Uterus (tissue), 2 donors: Measurements from ENCODE around the gene GRAMD2B.

Experiments used
- POLR2A ChIP-seq, 2 donors: fragments of 450-650 bp; IDR thresholded peaks; one replicate each; pipeline ENCODE4 v1.6.1; 2016; ENCODE audit warnings: antibody characterized with exemption in 2 of 2, mild to moderate bottlenecking in 1 of 2, moderate library complexity in 1 of 2
- TF ChIP-seq, protein P1 (sequence below), 4 experiments: fragments of 200-600 bp in 2 of 4; fragments of 450-650 bp in 2 of 4; sonication (generic) in 2 of 4; IDR thresholded peaks; one replicate each; pipeline ENCODE4 v1.5.1; 2016 to 2019; ENCODE audit warnings: antibody characterized with exemption in 4 of 4, mild to moderate bottlenecking in 2 of 4, moderate library complexity in 1 of 4

DNA sequence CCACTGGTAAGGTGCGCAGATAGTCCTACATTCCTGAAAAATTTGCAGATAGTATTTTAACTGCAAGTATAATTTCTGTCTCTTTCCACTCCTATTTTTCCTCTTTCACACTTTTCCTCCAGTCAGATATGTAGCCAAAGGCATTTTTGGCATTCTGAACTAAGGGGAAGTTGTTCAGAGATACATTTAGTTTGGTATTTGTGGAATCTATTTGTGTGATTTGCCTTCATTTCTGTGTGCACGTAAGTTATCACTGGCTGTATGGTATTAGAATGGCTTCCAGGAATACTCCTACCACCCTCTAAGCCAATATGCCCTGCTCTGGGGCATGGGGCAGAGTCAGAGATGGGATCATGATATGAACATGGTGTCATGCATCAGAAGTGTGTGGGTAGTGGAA lies 45.8 kb upstream of the GRAMD2B start:
- TF ChIP-seq, protein P1, sequence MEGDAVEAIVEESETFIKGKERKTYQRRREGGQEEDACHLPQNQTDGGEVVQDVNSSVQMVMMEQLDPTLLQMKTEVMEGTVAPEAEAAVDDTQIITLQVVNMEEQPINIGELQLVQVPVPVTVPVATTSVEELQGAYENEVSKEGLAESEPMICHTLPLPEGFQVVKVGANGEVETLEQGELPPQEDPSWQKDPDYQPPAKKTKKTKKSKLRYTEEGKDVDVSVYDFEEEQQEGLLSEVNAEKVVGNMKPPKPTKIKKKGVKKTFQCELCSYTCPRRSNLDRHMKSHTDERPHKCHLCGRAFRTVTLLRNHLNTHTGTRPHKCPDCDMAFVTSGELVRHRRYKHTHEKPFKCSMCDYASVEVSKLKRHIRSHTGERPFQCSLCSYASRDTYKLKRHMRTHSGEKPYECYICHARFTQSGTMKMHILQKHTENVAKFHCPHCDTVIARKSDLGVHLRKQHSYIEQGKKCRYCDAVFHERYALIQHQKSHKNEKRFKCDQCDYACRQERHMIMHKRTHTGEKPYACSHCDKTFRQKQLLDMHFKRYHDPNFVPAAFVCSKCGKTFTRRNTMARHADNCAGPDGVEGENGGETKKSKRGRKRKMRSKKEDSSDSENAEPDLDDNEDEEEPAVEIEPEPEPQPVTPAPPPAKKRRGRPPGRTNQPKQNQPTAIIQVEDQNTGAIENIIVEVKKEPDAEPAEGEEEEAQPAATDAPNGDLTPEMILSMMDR (IDR thresholded peaks at IDR 0.05): no peak
- no peak for TF ChIP-seq POLR2A (IDR thresholded peaks at IDR 0.05)
